Astrocyte of the spinal cord (primary cell): ENCODE measurements around the gene SMARCA2.

Experiments used
- DNase-seq: peaks from one replicate; pipeline ENCODE4 v3.0.0; 2011; ENCODE audit warnings: low read depth, low spot score
- H3K4me3 ChIP-seq: 2 replicates; pipeline ENCODE4 v1.5.1; 2011; ENCODE audit warnings: low read depth, mild to moderate bottlenecking, low read length, moderate library complexity
- in situ Hi-C: cut with HindIII; loops from 2 replicates; pipeline ENCODE4 v1.10.0; 2017; ENCODE audit warnings: low sequenced_read_pairs
- TF ChIP-seq, protein P1 (sequence below): IDR thresholded peaks from 2 replicates; pipeline ENCODE4 v1.5.1; 2012; ENCODE audit warnings: low read depth, mild to moderate bottlenecking, low read length, inconsistent platforms

The SMARCA2 gene

DNA sequence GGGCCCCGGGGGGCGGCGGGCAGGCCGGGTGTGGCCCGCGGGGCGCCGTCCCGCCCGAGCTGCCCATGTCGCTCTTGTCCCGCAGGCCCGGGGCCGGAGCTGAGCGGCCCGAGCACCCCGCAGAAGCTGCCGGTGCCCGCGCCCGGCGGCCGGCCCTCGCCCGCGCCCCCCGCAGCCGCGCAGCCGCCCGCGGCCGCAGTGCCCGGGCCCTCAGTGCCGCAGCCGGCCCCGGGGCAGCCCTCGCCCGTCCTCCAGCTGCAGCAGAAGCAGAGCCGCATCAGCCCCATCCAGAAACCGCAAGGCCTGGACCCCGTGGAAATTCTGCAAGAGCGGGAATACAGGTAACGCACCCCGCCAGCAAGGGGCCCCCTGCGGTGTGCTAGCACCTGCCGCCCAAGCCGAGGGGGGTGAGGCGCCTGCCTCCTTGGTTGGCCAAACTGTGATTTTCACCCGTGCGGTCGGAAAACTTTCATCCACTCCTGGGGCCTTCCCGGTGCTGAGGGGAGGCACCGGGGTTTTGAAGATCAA is 32.1 kb downstream of the SMARCA2 start:
- TF ChIP-seq, protein P1, sequence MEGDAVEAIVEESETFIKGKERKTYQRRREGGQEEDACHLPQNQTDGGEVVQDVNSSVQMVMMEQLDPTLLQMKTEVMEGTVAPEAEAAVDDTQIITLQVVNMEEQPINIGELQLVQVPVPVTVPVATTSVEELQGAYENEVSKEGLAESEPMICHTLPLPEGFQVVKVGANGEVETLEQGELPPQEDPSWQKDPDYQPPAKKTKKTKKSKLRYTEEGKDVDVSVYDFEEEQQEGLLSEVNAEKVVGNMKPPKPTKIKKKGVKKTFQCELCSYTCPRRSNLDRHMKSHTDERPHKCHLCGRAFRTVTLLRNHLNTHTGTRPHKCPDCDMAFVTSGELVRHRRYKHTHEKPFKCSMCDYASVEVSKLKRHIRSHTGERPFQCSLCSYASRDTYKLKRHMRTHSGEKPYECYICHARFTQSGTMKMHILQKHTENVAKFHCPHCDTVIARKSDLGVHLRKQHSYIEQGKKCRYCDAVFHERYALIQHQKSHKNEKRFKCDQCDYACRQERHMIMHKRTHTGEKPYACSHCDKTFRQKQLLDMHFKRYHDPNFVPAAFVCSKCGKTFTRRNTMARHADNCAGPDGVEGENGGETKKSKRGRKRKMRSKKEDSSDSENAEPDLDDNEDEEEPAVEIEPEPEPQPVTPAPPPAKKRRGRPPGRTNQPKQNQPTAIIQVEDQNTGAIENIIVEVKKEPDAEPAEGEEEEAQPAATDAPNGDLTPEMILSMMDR: no peak
- in situ Hi-C loops: no loop called here
- no peak overlapping the region for H3K4me3 ChIP-seq
- DNase-seq: no peak

- H3K4me3 ChIP-seq: no peak overlapping the region
- DNase-seq: no peak
- in situ Hi-C loops: no loop called here
- TF ChIP-seq, protein P1: no peak
Measured at GRCh38 chr9:2047916-2048315, 32.8 kb downstream of the SMARCA2 start.

GRCh38 chr9:2050236-2050635 is 35.1 kb downstream of the SMARCA2 start:
- in situ Hi-C loops: no loop called here
- no peak overlapping the region for H3K4me3 ChIP-seq
- DNase-seq: no peak
- TF ChIP-seq, protein P1: no peak

DNA sequence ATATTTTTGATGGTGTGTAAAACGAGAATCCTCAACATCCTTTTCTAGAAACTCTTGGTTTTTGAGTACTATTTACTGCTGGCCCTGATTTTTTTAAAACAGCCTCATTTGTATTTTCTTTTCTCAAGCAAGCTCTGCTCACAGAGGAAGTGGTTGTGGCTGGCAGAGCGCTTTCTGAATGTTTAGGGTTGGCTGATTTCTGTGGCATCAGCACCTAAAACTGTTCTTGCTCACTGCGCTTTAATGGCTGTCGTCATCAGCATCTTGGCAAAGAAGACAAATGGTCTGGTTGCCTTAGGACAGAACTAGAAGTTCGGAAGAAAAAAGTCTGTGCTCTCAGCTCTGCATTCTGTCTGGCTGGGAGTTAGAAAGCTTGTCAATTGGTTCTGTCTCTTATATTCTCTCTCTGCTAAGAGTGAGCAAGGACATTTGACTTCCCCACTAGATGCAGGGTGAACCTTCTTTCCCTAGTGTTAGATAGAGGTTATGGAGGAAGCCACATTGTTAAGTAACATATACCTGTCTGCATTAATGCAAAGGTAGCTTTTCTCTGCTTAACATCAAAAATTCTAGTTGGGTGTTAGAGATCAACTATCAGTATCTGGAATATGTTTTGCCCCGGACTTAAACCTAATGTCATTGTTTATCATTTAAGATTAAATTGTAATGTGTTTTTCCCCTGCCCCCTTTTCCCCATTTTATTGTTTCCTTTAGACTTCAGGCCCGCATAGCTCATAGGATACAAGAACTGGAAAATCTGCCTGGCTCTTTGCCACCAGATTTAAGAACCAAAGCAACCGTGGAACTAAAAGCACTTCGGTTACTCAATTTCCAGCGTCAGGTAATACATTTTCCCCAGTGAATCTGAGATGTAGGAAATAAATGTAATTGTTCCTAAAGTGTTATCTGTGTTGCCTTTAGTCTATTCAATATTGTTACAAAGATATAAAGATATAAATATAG is 39.0 kb downstream of the SMARCA2 start:
- TF ChIP-seq, protein P1: no peak
- in situ Hi-C loops: no loop called here
- no peak overlapping the region for H3K4me3 ChIP-seq
- DNase-seq: peak; percentile 90

DNA sequence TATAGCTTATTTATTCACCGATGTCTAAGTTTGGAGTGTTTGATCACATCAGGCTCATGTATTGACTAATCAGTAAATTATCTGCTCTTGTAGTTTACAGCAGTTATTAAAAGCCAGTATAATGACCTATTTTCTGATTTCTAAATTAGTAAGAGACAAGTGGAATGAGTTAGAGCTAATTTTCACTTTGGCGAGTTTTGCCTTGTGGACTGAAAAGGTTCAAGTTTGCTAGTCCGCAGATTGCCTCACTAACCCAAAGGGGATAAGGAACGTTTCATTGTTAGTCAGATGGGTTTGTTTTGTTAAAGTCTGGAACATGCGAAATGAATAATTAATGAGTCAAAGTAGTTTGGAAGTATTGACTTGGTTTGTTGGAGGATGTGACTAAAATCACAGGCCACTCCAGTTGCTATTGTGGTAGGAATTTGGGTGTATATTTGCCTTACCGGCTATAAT is 40.1 kb downstream of the SMARCA2 start:
- TF ChIP-seq, protein P1: no peak
- peak; percentile 66 for DNase-seq
- H3K4me3 ChIP-seq: no peak overlapping the region
- in situ Hi-C loops: no loop called here

- H3K4me3 ChIP-seq: no peak overlapping the region
- TF ChIP-seq, protein P1: no peak
- in situ Hi-C loops: no loop called here
- no peak for DNase-seq
Measured at GRCh38 chr9:2059274-2059929, 44.3 kb downstream of the SMARCA2 start.
